HepG2 (cell line): ENCODE measurements around the gene MS4A2.

ENCODE experiments used
- BORCS8-MEF2B ChIP-seq: sonication (generic); formaldehyde crosslinking; IDR thresholded peaks from 2 replicates; pipeline ENCODE4 v1.8.0; 2022; ENCODE audit warnings: mild to moderate bottlenecking, missing genetic modification reagents
- EP300 ChIP-seq, 3 experiments: sonication (generic) in 1 of 3; formaldehyde crosslinking in 1 of 3; IDR thresholded peaks; 2 replicates each; pipeline versions ENCODE4 v1.5.1 to v1.6.1; 2011 to 2020; ENCODE audit warnings: low read depth in 2 of 3, low read length in 2 of 3, borderline replicate concordance in 1 of 3, improper control_type of control experiment in 1 of 3, mild to moderate bottlenecking in 1 of 3, missing genetic modification reagents in 1 of 3, moderate library complexity in 1 of 3
- EZH2 ChIP-seq: conservative IDR thresholded peaks from 2 replicates; pipeline ENCODE4 v1.6.1; 2012; ENCODE audit warnings: mild to moderate bottlenecking, low read depth, low read length, moderate library complexity
- FOXA1 ChIP-seq, 2 experiments: fragments of 450-650 bp in 1 of 2; sonication (generic) in 1 of 2; formaldehyde crosslinking in 1 of 2; IDR thresholded peaks; 2 replicates each; pipeline versions ENCODE4 v1.4.0 to v1.6.1; 2016 to 2020; ENCODE audit warnings: missing genetic modification reagents in 1 of 2
- HNF4G ChIP-seq, 2 experiments: sonication (generic) in 1 of 2; formaldehyde crosslinking in 1 of 2; IDR thresholded peaks; 2 replicates each; pipeline versions ENCODE4 v1.4.0 to v1.6.1; 2011 to 2020; ENCODE audit warnings: borderline replicate concordance in 2 of 2, low read depth in 2 of 2, mild to moderate bottlenecking in 2 of 2, low read length in 1 of 2, missing genetic modification reagents in 1 of 2, moderate library complexity in 1 of 2
- HNRNPH1 ChIP-seq: fragments of 200-400 bp; formaldehyde crosslinking; optimal IDR thresholded peaks from 2 replicates; pipeline ENCODE3; 2017; ENCODE audit warnings: mild to moderate bottlenecking, low read depth, low read length
- PAF1 ChIP-seq: IDR thresholded peaks from 2 replicates; pipeline ENCODE4 v1.6.1; 2016; ENCODE audit warnings: missing genetic modification reagents, missing compliant biosample characterization
- POLR2A ChIP-seq, 2 experiments: IDR thresholded peaks; 2 replicates each; pipeline ENCODE4 v1.6.1; 2011; ENCODE audit warnings: low read depth in 2 of 2, low read length in 2 of 2, mild to moderate bottlenecking in 1 of 2, moderate library complexity in 1 of 2; ENCODE audit not compliant: insufficient read depth in 1 of 2
- RFX1 ChIP-seq: fragments of 450-650 bp; IDR thresholded peaks from 2 replicates; pipeline ENCODE4 v1.6.1; 2017
- SOX5 ChIP-seq: IDR thresholded peaks from 2 replicates; pipeline ENCODE4 v1.6.1; 2016; ENCODE audit warnings: borderline replicate concordance
- ZNF570 ChIP-seq: sonication (generic); formaldehyde crosslinking; IDR thresholded peaks from 2 replicates; pipeline ENCODE4 v1.4.0; 2020; ENCODE audit warnings: mild to moderate bottlenecking, missing genetic modification reagents, borderline replicate concordance
- ZNF678 ChIP-seq: sonication (generic); formaldehyde crosslinking; IDR thresholded peaks from 2 replicates; pipeline ENCODE4 v1.4.0; 2020; ENCODE audit warnings: mild to moderate bottlenecking, missing genetic modification reagents
- TF ChIP-seq, protein P1 (sequence below): sonication (generic); formaldehyde crosslinking; IDR thresholded peaks from 2 replicates; pipeline ENCODE4 v1.5.0; 2020; ENCODE audit warnings: mild to moderate bottlenecking, low read depth, missing genetic modification reagents, borderline replicate concordance

DNA sequence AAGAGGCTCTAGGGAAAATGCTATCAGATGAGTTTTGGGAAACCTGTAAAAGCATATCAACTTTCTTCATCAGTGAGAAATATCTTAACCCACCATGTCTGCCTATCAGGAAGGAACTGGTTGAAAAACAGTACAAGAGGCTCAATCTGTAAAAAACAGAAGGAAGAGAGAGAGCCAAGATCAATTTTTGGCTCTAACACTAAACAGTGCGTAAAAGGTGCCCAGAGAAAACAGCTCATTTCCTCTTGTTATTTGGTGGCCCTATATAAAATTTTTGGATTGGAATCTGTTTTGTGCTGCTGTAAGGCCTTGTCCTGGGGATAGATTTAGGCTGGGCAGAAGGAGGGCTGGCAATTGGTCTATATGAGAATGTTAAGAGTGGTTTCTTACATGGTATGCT lies 12.1 kb downstream of the MS4A2 start:
- TF ChIP-seq EP300 (IDR thresholded peaks at IDR 0.05; ENCODE audit: low read depth in 2 of 2, low read length in 2 of 2) (no peak), EP300 (CRISPR knock-in tag; IDR thresholded peaks at IDR 0.05; ENCODE audit: borderline replicate concordance) (no peak), HNF4G (IDR thresholded peaks at IDR 0.05; ENCODE audit: borderline replicate concordance, low read depth, low read length) (no peak), HNF4G (CRISPR knock-in tag; IDR thresholded peaks at IDR 0.05; ENCODE audit: borderline replicate concordance, low read depth) (no peak), EZH2 (no peak), PAF1 (CRISPR knock-in tag) (no peak), ZNF678 (CRISPR knock-in tag) (no peak), POLR2A (IDR thresholded peaks at IDR 0.05; ENCODE audit: insufficient read depth in 1 of 2, low read depth in 2 of 2, low read length in 2 of 2) (no peak), BORCS8-MEF2B (CRISPR knock-in tag) (no peak), HNRNPH1 (no peak), RFX1 (no peak), SOX5 (CRISPR knock-in tag) (no peak), FOXA1 (IDR thresholded peaks at IDR 0.05) (no peak), FOXA1 (CRISPR knock-in tag; IDR thresholded peaks at IDR 0.05) (no peak), ZNF570 (CRISPR knock-in tag) (no peak)
- TF ChIP-seq, protein P1, sequence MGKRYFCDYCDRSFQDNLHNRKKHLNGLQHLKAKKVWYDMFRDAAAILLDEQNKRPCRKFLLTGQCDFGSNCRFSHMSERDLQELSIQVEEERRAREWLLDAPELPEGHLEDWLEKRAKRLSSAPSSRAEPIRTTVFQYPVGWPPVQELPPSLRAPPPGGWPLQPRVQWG (CRISPR knock-in tag) = no peak
